ENCODE results near the gene RASAL2.

DNA sequence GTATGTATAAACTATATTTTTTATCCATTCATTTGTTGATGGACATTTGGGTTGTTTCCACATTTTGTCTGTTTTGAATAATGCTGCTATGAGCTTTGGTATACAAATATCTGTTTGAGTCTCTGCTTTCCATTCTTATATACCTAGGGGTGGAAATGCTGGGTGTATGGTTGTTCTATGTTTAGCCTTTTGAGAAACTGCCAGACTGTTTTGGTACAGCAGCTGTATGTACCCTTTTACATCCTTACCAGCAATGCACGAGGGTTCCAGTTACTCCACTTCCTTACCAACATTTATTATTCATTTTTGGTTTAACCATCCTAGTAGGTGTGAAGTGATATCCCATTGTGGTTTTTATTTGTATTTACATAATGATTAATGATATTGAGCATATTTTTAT is 13.9 kb downstream of the RASAL2 start:
- TF ChIP-seq ZNF384 (IDR thresholded peaks at IDR 0.05), result no peak
- TF ChIP-seq ELF4 (IDR thresholded peaks at IDR 0.05), result no peak
- no peak for TF ChIP-seq FOXM1 (IDR thresholded peaks at IDR 0.05; ENCODE audit: borderline replicate concordance)
- TF ChIP-seq HDGF (IDR thresholded peaks at IDR 0.05; ENCODE audit: borderline replicate concordance), result no peak
- no peak for TF ChIP-seq SUZ12 (IDR thresholded peaks at IDR 0.05)

Data from HEK293T (cell line).